ES-I3 (cell line): ENCODE results near the gene PTPN22.

Experiments
- H3K36me3 ChIP-seq: 2 replicates; pipeline ENCODE4 v1.6.1; 2013; ENCODE audit warnings: mild to moderate bottlenecking, low read length, control low read depth, moderate library complexity; ENCODE audit not compliant: insufficient read depth
- H3K4me1 ChIP-seq: 2 replicates; pipeline ENCODE4 v1.6.1; 2013; ENCODE audit warnings: mild to moderate bottlenecking, control low read depth, low read length; ENCODE audit not compliant: insufficient read depth
- H3K9ac ChIP-seq: 2 replicates; pipeline ENCODE4 v1.6.1; 2013; ENCODE audit warnings: low read depth, mild to moderate bottlenecking, low read length, moderate library complexity
- H3K9me3 ChIP-seq: 2 replicates; pipeline ENCODE4 v1.6.1; 2013; ENCODE audit warnings: mild to moderate bottlenecking, low read length, moderate library complexity; ENCODE audit not compliant: control insufficient read depth, insufficient read depth

The PTPN22 gene

GRCh38 chr1:113784104-113784779 lies 87.3 kb downstream of the PTPN22 start:
- H3K4me1 ChIP-seq, result peaks cover 15% of the 10 kb centered on the region

DNA sequence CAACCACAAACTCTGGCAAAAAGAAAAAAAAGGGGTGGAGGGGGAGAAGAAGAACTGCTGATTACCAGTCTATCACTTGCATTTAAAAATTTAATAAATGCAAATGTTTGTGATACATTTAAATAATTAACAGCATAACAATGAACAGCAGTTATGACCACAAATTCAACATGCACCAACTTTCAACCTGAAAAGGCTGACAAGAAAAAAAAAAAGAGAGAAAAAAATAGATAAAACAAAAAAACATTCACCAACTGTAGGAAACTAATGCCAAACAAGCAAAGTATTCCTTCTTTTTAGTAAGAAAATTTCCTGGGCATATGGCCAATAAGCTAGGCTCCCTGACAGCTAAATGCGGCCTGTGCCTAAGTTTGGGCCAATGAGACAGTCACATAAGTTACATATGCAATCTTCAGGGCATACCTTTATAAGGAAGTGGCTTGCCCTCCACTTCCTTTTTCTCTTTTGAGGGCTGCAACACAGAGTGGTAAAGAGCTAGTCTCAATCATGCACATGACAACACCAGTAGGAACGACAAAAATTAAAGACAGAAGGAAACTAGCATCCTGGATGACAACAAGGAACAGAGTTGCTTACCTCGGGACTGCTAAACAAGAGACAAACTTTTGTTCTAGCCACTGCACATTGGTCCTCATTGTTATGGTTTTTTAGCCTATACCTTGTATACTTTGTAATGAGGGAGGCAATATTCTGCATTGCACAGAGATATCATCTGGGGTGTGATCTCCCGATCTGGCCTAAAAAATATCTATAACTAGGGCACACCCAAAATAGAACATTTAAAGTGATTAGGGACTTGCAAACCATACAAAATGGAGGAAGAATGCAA lies 88.0 kb downstream of the PTPN22 start:
- Histone ChIP-seq H3K9me3 (no peaks in the 10 kb centered on the region), H3K36me3 (no peaks in the 10 kb centered on the region), H3K4me1 (peaks cover 15% of the 10 kb centered on the region), H3K9ac (no peak overlapping the region)

More at GRCh38 chr1:113784104-113784779, 87.3 kb downstream of the PTPN22 start:
- H3K9me3 ChIP-seq, result no peaks in the 10 kb centered on the region
- H3K36me3 ChIP-seq, result no peaks in the 10 kb centered on the region
- H3K9ac ChIP-seq, result no peak overlapping the region

DNA sequence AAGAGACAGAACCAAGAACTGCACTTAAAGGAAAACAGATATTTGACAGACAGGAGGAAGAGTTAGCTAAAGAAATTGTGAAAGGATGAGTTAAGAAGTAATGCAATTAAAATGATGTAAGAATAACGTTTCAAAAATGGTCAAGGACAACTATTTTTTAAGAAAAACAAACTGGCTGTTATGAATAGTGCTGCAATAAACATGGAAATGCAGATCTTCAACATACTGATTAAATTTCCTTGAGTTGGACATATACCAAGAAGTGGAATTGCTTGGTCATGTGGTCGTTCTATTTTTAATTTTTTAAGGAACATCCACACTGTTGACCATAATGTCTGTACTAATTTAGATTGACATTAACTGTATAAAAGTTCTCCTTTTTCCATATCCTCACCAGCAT lies 89.1 kb downstream of the PTPN22 start:
- H3K9me3 ChIP-seq, result no peaks in the 10 kb centered on the region
- H3K9ac ChIP-seq, result no peak overlapping the region
- no peaks in the 10 kb centered on the region for H3K36me3 ChIP-seq
- peaks cover 15% of the 10 kb centered on the region for H3K4me1 ChIP-seq

- Histone ChIP-seq H3K4me1 (peaks cover 10% of the 10 kb centered on the region), H3K9me3 (no peaks in the 10 kb centered on the region), H3K9ac (no peak overlapping the region), H3K36me3 (no peaks in the 10 kb centered on the region)
These were observed 91.0 kb downstream of the PTPN22 start for GRCh38 chr1:113780374-113781146.

- Histone ChIP-seq H3K4me1 (peaks cover 10% of the 10 kb centered on the region), H3K9me3 (no peaks in the 10 kb centered on the region), H3K9ac (no peak overlapping the region), H3K36me3 (no peaks in the 10 kb centered on the region)
These were observed 92.0 kb downstream of the PTPN22 start for GRCh38 chr1:113779542-113779941.

- H3K36me3 ChIP-seq, result no peaks in the 10 kb centered on the region
- no peaks in the 10 kb centered on the region for H3K9me3 ChIP-seq
- no peak overlapping the region for H3K9ac ChIP-seq
- peaks cover 10% of the 10 kb centered on the region for H3K4me1 ChIP-seq
These were observed 94.0 kb downstream of the PTPN22 start for GRCh38 chr1:113777561-113777960.

DNA sequence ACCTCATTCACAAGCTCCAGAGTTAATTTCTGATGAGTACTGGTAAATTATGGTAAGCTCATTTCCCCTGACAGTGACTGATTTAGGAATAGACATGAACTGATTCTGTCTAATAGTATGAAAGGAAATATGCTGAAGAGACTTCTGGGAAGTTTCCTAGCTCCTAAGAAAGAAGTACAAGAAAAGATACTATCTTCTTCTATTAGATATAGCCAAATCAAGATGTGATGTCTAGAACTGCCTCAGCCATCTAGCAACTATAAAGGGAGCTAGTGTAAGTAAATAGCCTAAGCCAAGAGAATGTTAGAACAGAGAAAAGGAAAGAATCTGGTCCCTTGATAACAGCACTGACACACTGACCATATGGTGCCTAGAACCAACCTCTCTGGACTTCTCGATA lies 101.5 kb downstream of the PTPN22 start:
- H3K9me3 ChIP-seq, result no peaks in the 10 kb centered on the region
- H3K4me1 ChIP-seq, result peaks cover 16% of the 10 kb centered on the region; the same call in 1 of the 2 replicates
- H3K36me3 ChIP-seq, result 0 out of 2 replicates have a peak, but pooled peaks cover 2% of the 10 kb centered on the region
- no peak overlapping the region for H3K9ac ChIP-seq

GRCh38 chr1:113769601-113769970 lies 101.9 kb downstream of the PTPN22 start:
- Histone ChIP-seq H3K4me1 (peaks cover 16% of the 10 kb centered on the region; the same call in 1 of the 2 replicates), H3K36me3 (0 out of 2 replicates have a peak, but pooled peaks cover 2% of the 10 kb centered on the region), H3K9ac (no peak overlapping the region), H3K9me3 (no peaks in the 10 kb centered on the region)

- Histone ChIP-seq H3K36me3 (0 out of 2 replicates have a peak, but pooled peaks cover 2% of the 10 kb centered on the region), H3K4me1 (peaks cover 16% of the 10 kb centered on the region; the same call in 1 of the 2 replicates), H3K9me3 (no peaks in the 10 kb centered on the region), H3K9ac (no peak overlapping the region)
These were observed 102.5 kb downstream of the PTPN22 start for GRCh38 chr1:113768916-113769600.

GRCh38 chr1:113765306-113766230 lies 105.9 kb downstream of the PTPN22 start:
- H3K4me1 ChIP-seq, result peaks cover 10% of the 10 kb centered on the region; the same call in 1 of the 2 replicates
- no peaks in the 10 kb centered on the region for H3K9me3 ChIP-seq
- 0 out of 2 replicates have a peak, but pooled peaks cover 2% of the 10 kb centered on the region for H3K36me3 ChIP-seq
- H3K9ac ChIP-seq, result no peak overlapping the region
